Measurements from ENCODE around the gene PTPRK.

Gene PTPRK

DNA sequence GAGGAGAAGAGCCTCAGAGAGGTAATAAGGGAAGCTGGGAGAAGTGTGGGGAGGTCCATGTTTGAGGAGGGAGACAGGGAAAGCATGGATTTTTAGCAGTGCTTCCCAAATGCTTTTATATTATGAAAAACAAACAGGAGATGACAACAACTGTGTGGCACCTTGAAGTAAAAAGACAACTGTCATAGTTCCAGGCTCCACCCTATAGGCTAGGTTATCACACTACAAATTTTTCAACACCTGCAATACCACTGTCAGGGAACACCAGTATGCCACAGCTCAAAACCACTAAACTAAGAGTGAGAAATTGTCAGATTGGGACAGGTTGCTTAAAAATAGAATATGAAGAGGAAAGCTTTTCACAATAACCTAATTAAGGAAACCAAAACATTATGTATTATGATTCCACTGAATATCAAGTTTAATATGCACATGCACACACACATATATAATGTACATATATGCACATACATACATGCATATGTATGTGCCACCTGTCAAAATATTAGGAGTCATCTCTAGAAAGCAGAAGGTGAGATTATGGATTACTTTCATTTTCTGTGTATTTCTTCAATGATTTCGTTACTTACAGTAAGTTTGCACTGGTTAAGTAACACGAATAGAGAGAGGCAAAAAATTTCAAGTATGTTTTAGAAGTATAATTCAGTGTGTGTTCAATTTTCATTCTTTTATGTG, 261.2 kb downstream of the PTPRK start:
- H3K27ac ChIP-seq = no peak overlapping the region
- no peak for TF ChIP-seq ZFX (IDR thresholded peaks at IDR 0.05)
- TF ChIP-seq, protein P1, sequence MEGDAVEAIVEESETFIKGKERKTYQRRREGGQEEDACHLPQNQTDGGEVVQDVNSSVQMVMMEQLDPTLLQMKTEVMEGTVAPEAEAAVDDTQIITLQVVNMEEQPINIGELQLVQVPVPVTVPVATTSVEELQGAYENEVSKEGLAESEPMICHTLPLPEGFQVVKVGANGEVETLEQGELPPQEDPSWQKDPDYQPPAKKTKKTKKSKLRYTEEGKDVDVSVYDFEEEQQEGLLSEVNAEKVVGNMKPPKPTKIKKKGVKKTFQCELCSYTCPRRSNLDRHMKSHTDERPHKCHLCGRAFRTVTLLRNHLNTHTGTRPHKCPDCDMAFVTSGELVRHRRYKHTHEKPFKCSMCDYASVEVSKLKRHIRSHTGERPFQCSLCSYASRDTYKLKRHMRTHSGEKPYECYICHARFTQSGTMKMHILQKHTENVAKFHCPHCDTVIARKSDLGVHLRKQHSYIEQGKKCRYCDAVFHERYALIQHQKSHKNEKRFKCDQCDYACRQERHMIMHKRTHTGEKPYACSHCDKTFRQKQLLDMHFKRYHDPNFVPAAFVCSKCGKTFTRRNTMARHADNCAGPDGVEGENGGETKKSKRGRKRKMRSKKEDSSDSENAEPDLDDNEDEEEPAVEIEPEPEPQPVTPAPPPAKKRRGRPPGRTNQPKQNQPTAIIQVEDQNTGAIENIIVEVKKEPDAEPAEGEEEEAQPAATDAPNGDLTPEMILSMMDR (conservative IDR thresholded peaks at IDR 0.05) = no peak

DNA sequence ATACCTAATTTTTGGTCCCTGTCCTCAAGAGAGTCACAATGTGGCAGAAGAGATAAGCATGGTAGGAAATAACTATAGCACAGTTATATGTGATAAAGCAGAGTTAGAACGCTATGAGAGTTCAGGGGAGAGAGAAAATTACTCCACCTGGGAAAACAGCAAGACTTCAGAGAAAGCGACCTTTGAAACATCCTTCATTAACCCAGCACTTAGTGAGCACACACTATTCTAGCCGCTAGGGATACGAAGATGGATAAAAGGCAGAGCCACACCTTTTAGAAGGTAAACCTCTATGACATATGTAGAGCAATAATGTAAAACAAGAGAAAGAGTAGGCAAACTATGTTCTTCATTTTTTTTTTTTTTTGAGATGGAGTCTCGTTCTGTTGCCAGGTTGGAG, 264.3 kb downstream of the PTPRK start:
- TF ChIP-seq, protein P1 (conservative IDR thresholded peaks at IDR 0.05) = no peak
- no peak for TF ChIP-seq ZFX (IDR thresholded peaks at IDR 0.05)
- no peak overlapping the region for H3K27ac ChIP-seq

DNA sequence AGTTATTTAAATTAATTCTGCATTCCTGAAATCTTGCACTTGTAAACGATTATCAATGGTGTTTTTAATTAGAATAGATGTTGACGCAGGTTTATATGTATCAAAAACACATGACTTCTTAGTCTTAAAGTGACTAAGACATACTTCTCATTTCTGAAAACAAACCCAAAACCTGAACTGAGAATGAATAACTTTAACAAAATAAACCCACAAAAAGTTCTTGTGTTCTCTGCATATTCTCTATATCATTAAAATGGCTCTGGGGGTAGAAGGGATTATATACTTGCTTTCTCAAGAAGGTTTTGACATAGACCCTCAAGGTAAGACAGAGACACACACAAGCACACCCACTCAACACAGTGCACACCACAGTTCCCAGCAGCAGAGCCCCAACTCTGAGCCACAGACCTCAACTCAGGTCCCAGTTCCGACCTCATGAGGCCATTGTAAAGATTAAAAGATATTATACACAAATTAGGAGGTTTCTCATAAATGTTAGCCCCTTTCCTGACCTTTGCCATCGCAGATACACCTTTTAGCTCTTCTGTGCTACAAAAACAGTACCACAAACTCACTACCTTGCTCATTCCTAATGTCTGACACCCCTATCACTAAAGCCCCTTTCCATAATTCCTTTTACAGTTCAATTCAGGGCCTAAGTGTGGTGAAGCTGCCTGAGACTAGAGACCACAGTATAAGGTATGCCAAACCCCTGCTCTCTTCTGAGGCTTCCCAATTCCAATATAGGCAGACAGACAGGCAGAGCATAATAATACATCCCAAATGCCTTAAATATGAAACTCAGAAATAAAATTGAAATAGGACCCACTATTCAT, 267.8 kb downstream of the PTPRK start:
- no peak overlapping the region for H3K27ac ChIP-seq
- TF ChIP-seq, protein P1 (conservative IDR thresholded peaks at IDR 0.05) = no peak
- TF ChIP-seq ZFX (IDR thresholded peaks at IDR 0.05) = no peak

DNA sequence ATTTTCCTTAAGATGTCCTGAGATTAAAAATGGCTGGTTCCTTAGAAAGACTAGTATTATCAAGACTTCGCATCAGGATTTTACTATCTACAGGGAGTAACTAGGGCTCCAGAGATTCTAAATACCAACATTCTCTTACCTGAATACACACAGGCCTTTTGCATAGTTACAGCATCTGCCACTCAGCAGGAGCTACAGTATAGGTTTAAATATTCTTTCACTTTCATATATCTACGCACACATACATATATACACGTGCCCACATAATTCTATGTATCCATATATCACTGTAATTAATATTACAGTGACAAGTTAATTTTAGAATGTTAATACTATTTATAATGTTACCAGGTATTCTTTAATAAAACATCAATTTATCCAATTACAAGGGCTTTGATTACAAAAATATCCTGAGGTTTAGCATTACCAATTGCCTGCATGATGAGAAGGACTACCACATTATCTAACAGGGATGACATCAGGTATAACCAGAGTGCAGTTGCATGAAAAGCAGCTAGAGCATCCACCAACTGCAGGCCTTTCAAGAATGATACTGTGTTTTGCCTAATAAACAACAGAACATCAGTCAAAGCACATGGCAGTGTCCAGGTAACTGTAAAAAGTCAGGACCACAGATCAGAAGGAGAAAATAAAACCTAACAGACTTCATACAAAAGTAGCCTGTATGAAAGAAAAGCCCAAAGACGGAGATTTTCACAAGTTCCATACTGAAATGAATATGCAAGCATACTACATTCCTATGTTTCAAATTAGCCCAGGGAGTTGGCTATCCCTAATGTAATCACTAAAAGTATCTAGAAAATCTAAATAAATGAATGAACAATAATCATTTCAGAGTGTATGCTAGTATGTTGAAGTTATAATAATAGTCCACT, 268.7 kb downstream of the PTPRK start:
- TF ChIP-seq, protein P1 (conservative IDR thresholded peaks at IDR 0.05) = no peak
- no peak for TF ChIP-seq ZFX (IDR thresholded peaks at IDR 0.05)
- no peak overlapping the region for H3K27ac ChIP-seq

DNA sequence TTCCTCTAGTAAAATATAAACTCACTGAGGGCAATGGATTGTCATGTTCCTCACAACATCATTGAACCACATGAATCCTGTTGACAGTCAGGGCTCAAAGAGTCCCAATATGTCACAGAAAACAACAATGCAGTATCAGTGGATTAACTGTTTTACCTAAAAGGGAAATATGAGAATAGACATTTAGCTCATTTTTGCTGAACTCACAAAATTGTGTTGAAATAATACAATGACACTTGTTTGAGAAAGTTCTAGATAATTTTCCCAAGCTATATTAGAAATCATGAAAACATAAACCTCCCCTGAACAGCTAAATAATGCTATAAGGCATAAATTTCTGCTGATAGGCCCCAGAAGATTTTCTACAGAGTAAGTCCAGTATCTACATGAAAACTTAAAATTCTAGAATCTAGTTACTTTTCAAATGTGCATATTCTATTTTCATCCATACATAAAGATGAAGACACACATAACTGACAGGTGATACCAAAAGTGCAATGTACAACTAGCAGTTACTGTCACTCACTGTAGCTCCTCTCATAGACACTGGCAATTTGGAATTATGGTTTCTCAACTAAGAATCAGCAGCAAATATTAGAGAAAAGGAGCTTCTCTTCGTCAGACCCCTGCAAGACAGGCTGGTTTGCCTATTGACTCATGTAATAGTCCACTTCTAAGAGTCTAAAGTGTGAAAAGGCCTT, 269.9 kb downstream of the PTPRK start:
- no peak overlapping the region for H3K27ac ChIP-seq
- TF ChIP-seq ZFX (IDR thresholded peaks at IDR 0.05) = no peak
- TF ChIP-seq, protein P1 (conservative IDR thresholded peaks at IDR 0.05) = no peak

DNA sequence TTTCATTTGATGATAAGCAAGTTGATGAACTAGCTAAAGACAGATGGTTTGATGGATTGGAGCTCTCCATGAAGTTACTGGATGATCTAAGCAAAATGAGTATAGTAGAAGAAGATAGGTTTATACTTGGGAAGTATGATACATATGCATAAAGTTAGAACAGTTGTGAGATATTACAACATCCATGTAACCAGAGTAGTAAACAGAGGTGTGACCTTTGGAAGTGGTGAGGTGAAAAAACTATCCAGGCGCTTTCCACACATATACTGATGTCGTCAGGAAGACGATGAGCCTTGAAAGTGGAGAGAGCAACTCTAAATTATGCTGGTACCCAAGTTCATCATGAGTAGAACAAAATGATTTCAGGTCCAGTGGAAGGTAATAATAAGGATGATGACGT, 271.0 kb downstream of the PTPRK start:
- no peak for TF ChIP-seq ZFX (IDR thresholded peaks at IDR 0.05)
- TF ChIP-seq, protein P1 (conservative IDR thresholded peaks at IDR 0.05) = no peak
- H3K27ac ChIP-seq = no peak overlapping the region
